Hepatocyte (in vitro differentiated cells): ENCODE measurements around the gene TCF12. TPM values are rescaled to one million over a fixed set of nuclear protein-coding genes. Genes with fewer than 3 reads are reported as not detected.

Experiments
- DNase-seq: peaks from one replicate; pipeline ENCODE4 v3.0.0-alpha.2; 2016; ENCODE audit warnings: low spot score
- H2AFZ ChIP-seq: fragments of 200-600 bp; sonication (generic); 2 replicates; pipeline ENCODE4 v1.6.0; 2016; ENCODE audit warnings: antibody characterized with exemption, mild to moderate bottlenecking
- H3K27ac ChIP-seq: fragments of 200-600 bp; sonication (generic); 2 replicates; pipeline ENCODE4 v1.5.1; 2016; ENCODE audit warnings: mild to moderate bottlenecking
- H3K27me3 ChIP-seq: fragments of 200-600 bp; sonication (generic); 2 replicates; pipeline ENCODE4 v1.6.1; 2016
- H3K36me3 ChIP-seq: fragments of 200-600 bp; sonication (generic); replicated peaks from 2 replicates; pipeline ENCODE4 v1.5.1; 2016; ENCODE audit warnings: low read depth; ENCODE audit not compliant: insufficient read depth
- H3K4me1 ChIP-seq: fragments of 200-600 bp; sonication (generic); 2 replicates; pipeline ENCODE4 v1.5.1; 2016; ENCODE audit warnings: mild to moderate bottlenecking, moderate library complexity; ENCODE audit not compliant: insufficient read depth
- H3K4me2 ChIP-seq: fragments of 200-600 bp; sonication (generic); 2 replicates; pipeline ENCODE4 v1.6.0; 2016
- H3K4me3 ChIP-seq: fragments of 200-600 bp; sonication (generic); 2 replicates; pipeline ENCODE4 v1.5.1; 2016; ENCODE audit warnings: mild to moderate bottlenecking
- H3K79me2 ChIP-seq: fragments of 200-600 bp; sonication (generic); 2 replicates; pipeline ENCODE4 v1.6.0; 2017; ENCODE audit warnings: mild to moderate bottlenecking
- H3K9me2 ChIP-seq: fragments of 200-600 bp; sonication (generic); replicated peaks from 2 replicates; pipeline ENCODE4 v1.6.0; 2017; ENCODE audit warnings: mild to moderate bottlenecking; ENCODE audit not compliant: insufficient read depth
- H3K9me3 ChIP-seq: fragments of 200-600 bp; sonication (generic); 2 replicates; pipeline ENCODE4 v1.5.1; 2016; ENCODE audit warnings: low read depth, mild to moderate bottlenecking
- H4K20me1 ChIP-seq: fragments of 200-600 bp; sonication (generic); 2 replicates; pipeline ENCODE4 v1.6.0; 2016; ENCODE audit warnings: mild to moderate bottlenecking; ENCODE audit not compliant: insufficient read depth, poor library complexity, severe bottlenecking
- CTCF ChIP-seq: fragments of 200-600 bp; sonication (generic); IDR thresholded peaks from 2 replicates; pipeline ENCODE4 v1.5.1; 2016; ENCODE audit warnings: antibody characterized with exemption, mild to moderate bottlenecking; ENCODE audit not compliant: poor library complexity
- EZH2 ChIP-seq: fragments of 200-600 bp; sonication (generic); IDR thresholded peaks from 2 replicates; pipeline ENCODE4 v1.6.1; 2016; ENCODE audit warnings: antibody characterized with exemption, mild to moderate bottlenecking, borderline replicate concordance
- EZH2phosphoT487 ChIP-seq: fragments of 200-600 bp; sonication (generic); IDR thresholded peaks from one replicate; pipeline ENCODE4 v1.6.1; 2018; ENCODE audit warnings: antibody characterized with exemption, mild to moderate bottlenecking, low read depth, moderate library complexity; ENCODE audit not compliant: unreplicated experiment, severe bottlenecking
- WGBS: methylation state at CpG from one replicate; pipeline ENCODE4 v1.1.6; 2016; ENCODE audit warnings: low lambda C conversion rate; ENCODE audit errors: missing lambda C conversion rate; 5-methylcytosine and 5-hydroxymethylcytosine counted together
- polyA plus RNA-seq: library from polyadenylated mRNA; unstranded; fragments of >200 nt; fragmentation: Nextera tagmentation; extraction: Ambion mirVana; gene quantifications from 2 replicates; pipeline ENCODE4 v1.2.1, GENCODE V29; 2016
- total RNA-seq: library from RNA; depleted of rRNA; stranded (reverse); fragments of >200 nt; gene quantifications from 2 replicates; pipeline ENCODE4 v1.2.3, GENCODE V29; 2014

The TCF12 gene
- total and polyA plus RNA-seq, 2 experiments from 2014 or later: 42.0 to 93.2 TPM

DNA sequence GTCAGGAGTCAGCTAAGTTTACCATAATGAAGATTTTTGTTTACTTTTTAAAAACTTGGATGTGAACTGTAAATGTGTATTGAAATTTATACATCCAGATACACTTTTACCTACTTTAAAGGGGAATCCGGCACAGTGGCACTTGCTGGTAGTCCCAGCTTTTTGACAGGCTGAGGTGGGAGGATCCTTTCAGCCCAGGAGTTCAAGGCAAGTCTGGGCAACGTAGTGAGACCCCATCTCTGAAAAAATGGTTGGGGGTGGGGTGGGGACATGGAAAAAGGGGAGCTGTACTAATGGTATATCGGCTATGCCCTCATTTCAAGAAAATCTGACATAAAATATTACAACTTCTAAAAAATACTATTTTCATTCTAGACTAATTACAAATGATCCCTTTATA is 362.0 kb downstream of the TCF12 start:
- no peak for DNase-seq
- Histone ChIP-seq H3K27me3 (no peaks in the 10 kb centered on the region), H3K9me3 (no peaks in the 10 kb centered on the region), H3K4me3 (no peak overlapping the region), H3K9me2 (no peaks in the 10 kb centered on the region), H2AFZ (no peak overlapping the region), H4K20me1 (no peaks in the 10 kb centered on the region), H3K79me2 (no peaks in the 10 kb centered on the region), H3K27ac (no peak overlapping the region), H3K4me1 (no peaks in the 10 kb centered on the region), H3K36me3 (no peaks in the 10 kb centered on the region), H3K4me2 (no peak overlapping the region)
- WGBS: 95% methylated on average over 3 of the region's 3 CpGs
- TF ChIP-seq EZH2phosphoT487 (no peak), CTCF (no peak), EZH2 (no peak)

DNA sequence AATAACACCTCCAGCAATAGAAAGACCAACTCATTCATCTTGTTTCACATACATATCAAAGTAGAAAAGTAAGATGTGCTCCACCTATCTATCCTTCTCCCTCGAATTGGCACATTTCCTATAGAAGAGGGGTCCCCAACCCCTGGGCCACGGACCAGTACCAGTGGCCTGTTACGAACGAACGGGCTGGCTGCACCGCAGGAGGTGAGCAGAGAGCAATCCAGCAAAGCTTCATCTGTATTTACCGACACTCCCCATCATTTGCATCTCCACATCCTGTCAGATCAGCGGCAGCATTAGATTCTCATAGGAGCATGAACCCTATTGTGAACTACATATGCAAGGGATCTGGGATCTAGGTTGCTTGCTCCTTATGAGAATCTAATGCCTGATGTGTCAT is 362.9 kb downstream of the TCF12 start:
- H3K27ac ChIP-seq: no peak overlapping the region
- H3K27me3 ChIP-seq: no peaks in the 10 kb centered on the region
- H3K36me3 ChIP-seq: no peaks in the 10 kb centered on the region
- DNase-seq: no peak
- no peak for TF ChIP-seq EZH2
- no peak for TF ChIP-seq EZH2phosphoT487
- TF ChIP-seq CTCF: no peak
- no peaks in the 10 kb centered on the region for H4K20me1 ChIP-seq
- H3K79me2 ChIP-seq: no peaks in the 10 kb centered on the region
- no peaks in the 10 kb centered on the region for H3K9me2 ChIP-seq
- 82% methylated on average over 8 of the region's 8 CpGs for WGBS
- no peak overlapping the region for H3K4me2 ChIP-seq
- H3K9me3 ChIP-seq: no peaks in the 10 kb centered on the region
- no peaks in the 10 kb centered on the region for H3K4me1 ChIP-seq
- no peak overlapping the region for H2AFZ ChIP-seq
- no peak overlapping the region for H3K4me3 ChIP-seq

- Histone ChIP-seq H3K9me3 (no peaks in the 10 kb centered on the region), H2AFZ (no peak overlapping the region), H3K4me1 (no peaks in the 10 kb centered on the region), H3K27ac (no peak overlapping the region), H3K4me3 (no peak overlapping the region), H3K27me3 (no peaks in the 10 kb centered on the region), H3K9me2 (no peaks in the 10 kb centered on the region), H3K36me3 (no peaks in the 10 kb centered on the region), H3K79me2 (no peaks in the 10 kb centered on the region), H4K20me1 (no peaks in the 10 kb centered on the region), H3K4me2 (no peak overlapping the region)
- 79% methylated on average over 3 of the region's 3 CpGs for WGBS
- no peak for DNase-seq
- no peak for TF ChIP-seq EZH2phosphoT487
- TF ChIP-seq EZH2: no peak
- no peak for TF ChIP-seq CTCF
Measured at GRCh38 chr15:57282686-57283085, 364.2 kb downstream of the TCF12 start.
